ENCODE data around the gene GPSM3. TPM values are rescaled to one million over a fixed set of nuclear protein-coding genes. Genes with fewer than 3 reads are reported as not detected.

The GPSM3 gene
- polyA plus RNA-seq, 1 experiment, result 4.7 TPM

DNA sequence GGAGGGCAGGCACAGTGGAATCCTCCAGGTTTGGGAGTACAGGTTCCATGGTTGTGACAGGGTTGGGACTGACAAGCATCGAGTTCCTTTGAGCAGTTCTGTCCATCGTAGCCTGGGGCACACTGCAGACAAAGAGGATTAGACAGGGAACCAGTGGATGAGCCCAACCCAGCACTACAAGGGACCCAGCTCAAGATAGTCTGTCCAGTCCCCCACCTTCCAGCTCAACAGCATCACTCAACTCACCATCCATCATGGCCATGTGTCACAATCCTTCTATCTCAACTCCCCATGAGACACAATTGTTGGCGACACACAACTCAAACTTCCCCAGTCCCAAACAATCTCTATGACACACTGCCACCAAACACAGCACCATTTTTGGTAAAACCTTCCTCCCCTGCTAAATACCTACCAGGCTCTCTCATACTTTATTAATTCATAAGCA, 11.8 kb upstream of the GPSM3 start:
- H3K27me3 ChIP-seq (ENCODE audit: control insufficient read depth, insufficient read depth, low read length), result peaks cover 11% of the 10 kb centered on the region
- ChIA-PET POLR2A (no interaction called here), CTCF (interaction anchor here (0.6 to 1.4 kb wide), 4 partner anchors 9 to 1066 kb away, joined by 3 to 6 read pairs (median 4); no protein-coding TSS in a partner anchor)
- no peak for DNase-seq (ENCODE audit: low read depth, low spot score)
- no peak overlapping the region for H3K4me3 ChIP-seq (ENCODE audit: low read depth, low read length)
- TF ChIP-seq, protein P1, sequence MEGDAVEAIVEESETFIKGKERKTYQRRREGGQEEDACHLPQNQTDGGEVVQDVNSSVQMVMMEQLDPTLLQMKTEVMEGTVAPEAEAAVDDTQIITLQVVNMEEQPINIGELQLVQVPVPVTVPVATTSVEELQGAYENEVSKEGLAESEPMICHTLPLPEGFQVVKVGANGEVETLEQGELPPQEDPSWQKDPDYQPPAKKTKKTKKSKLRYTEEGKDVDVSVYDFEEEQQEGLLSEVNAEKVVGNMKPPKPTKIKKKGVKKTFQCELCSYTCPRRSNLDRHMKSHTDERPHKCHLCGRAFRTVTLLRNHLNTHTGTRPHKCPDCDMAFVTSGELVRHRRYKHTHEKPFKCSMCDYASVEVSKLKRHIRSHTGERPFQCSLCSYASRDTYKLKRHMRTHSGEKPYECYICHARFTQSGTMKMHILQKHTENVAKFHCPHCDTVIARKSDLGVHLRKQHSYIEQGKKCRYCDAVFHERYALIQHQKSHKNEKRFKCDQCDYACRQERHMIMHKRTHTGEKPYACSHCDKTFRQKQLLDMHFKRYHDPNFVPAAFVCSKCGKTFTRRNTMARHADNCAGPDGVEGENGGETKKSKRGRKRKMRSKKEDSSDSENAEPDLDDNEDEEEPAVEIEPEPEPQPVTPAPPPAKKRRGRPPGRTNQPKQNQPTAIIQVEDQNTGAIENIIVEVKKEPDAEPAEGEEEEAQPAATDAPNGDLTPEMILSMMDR (IDR thresholded peaks at IDR 0.05; ENCODE audit: low read depth, low read length), result no peak
- no peaks in the 10 kb centered on the region for H3K9me3 ChIP-seq (ENCODE audit: control insufficient read depth, insufficient read depth, low read length)
- H3K27ac ChIP-seq (ENCODE audit: low read depth, low read length), result no peak overlapping the region

DNA sequence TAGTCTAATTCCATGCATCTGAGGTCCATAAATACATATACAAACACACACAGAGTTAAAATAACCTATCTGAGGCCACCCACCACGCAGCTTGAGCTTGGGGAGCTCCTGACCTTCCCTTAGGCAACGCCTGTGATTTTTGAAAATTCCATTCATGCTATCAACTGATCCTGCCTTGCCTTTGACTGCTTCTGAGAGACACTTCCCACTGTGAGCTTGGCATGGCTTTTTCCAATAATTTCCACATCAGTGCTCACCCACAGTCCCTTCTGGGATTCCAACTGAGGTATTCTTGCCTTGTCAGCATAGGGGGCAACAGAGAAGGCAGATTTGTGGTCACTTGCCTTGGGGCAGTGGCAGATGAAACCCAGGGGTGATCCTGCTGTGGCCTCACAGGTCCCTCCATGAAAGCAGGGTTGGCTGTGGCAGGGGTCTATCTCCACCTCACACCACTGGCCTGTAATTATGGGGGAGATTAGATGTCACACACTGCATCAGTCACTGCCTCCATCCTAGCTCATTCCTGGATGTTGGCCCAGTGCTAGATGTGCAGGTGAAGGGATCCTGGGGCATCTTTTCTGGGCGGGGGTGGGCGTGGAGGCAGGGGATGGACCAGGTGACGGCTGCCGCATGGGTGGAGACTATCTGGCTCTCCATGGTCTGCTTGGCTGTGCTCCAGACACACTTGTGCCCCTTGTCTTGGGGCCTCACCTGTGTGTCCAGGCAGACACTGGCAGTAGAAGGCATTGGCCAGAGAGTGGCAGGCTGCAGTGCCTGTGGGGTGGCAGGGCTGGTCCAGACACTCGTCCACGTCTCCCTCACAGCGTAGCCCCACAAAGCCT, 11.2 kb upstream of the GPSM3 start:
- Histone ChIP-seq H3K9me3 (ENCODE audit: control insufficient read depth, insufficient read depth, low read length) (no peaks in the 10 kb centered on the region), H3K27ac (ENCODE audit: low read depth, low read length) (no peak overlapping the region), H3K4me3 (ENCODE audit: low read depth, low read length) (no peak overlapping the region), H3K27me3 (ENCODE audit: control insufficient read depth, insufficient read depth, low read length) (peaks cover 11% of the 10 kb centered on the region)
- TF ChIP-seq, protein P1 (IDR thresholded peaks at IDR 0.05; ENCODE audit: low read depth, low read length), result no peak
- no peak for DNase-seq (ENCODE audit: low read depth, low spot score)
- ChIA-PET POLR2A (no interaction called here), CTCF (interaction anchor here (0.9 to 1.4 kb wide), 2 partner anchors 8 to 52 kb away, joined by 3 read pairs; no protein-coding TSS in a partner anchor)

DNA sequence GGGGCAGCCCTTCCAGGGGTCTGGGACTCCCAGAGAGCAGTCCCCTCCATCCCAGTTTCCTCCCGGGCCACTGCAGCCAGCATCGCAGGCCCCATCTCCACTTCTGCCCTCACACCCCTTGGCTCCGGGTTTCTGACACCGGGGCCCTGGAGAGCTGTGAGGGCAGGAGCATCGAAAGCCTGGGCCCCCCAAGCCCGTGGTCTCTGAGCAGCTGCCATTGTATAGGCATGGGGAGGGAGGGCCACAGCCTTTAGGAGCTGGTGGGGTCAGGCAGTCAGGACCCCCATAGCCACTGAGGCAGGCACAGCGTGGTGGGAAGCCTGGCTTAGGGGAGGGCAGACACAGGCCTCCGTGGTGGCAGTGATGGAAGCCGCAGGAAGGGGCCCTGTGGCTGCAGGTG, 9.7 kb upstream of the GPSM3 start:
- H3K27ac ChIP-seq (ENCODE audit: low read depth, low read length), result no peak overlapping the region
- no peak overlapping the region for H3K4me3 ChIP-seq (ENCODE audit: low read depth, low read length)
- TF ChIP-seq, protein P1 (IDR thresholded peaks at IDR 0.05; ENCODE audit: low read depth, low read length), result no peak
- no peak for DNase-seq (ENCODE audit: low read depth, low spot score)
- H3K9me3 ChIP-seq (ENCODE audit: control insufficient read depth, insufficient read depth, low read length), result no peaks in the 10 kb centered on the region; the same call in 1 of the 2 replicates
- CTCF ChIA-PET, result no interaction called here
- H3K27me3 ChIP-seq (ENCODE audit: control insufficient read depth, insufficient read depth, low read length), result peaks cover 11% of the 10 kb centered on the region
- POLR2A ChIA-PET, result no interaction called here

DNA sequence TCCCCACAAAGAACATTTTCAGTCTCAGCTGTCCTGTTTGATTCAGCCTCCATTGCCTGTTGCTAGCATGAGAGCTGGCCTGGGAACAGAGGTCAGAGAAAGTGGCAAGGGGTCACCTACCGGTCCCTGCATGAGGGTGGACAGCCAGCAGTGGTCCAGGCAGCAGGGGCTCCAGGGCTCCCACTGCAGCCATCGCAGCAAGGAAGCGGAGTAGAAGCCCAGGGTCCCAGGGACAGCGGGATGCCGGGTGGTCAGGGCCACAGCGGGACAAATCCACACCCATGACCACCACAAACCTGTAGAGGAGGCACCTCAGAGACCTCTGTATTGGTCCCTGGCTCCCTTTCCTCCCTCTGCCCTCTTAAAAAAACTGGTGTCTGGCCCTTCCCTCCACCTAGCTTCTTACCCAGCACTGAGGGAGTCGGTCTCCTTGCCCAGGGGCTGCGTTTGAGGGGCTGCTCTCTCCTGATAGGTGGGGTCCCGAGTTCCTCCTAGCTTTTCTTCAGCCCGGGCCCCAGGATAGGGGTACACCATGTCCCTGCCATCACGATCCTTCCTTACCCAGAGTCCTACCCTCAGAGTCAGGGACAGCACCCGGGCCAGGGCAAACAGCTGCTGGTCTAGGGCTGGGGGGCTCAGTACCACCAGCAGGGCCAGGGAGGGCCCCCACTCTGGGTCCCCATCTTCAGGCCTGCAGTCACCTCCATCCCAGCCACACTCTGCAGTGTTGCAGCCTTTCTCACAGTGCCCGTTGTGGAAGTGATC, 8.4 kb upstream of the GPSM3 start:
- TF ChIP-seq, protein P1 (IDR thresholded peaks at IDR 0.05; ENCODE audit: low read depth, low read length), result no peak
- no peak for DNase-seq (ENCODE audit: low read depth, low spot score)
- no peaks in the 10 kb centered on the region; the same call in 1 of the 2 replicates for H3K9me3 ChIP-seq (ENCODE audit: control insufficient read depth, insufficient read depth, low read length)
- ChIA-PET CTCF (no interaction called here), POLR2A (no interaction called here)
- H3K27ac ChIP-seq (ENCODE audit: low read depth, low read length), result no peak overlapping the region
- H3K4me3 ChIP-seq (ENCODE audit: low read depth, low read length), result no peak overlapping the region
- peaks cover 11% of the 10 kb centered on the region for H3K27me3 ChIP-seq (ENCODE audit: control insufficient read depth, insufficient read depth, low read length)

All from AG04450 (cell line).